HG02981 (cell line): ENCODE results near the gene KCNN4.
"Not testable (repeated sequence)": the region's sequence is repeated elsewhere in the genome, so short reads cannot be mapped to it uniquely, and the experiment has no call there.

Experiments used
- ATAC-seq: cut with Tn5 transposase; IDR thresholded peaks from one replicate; pipeline ENCODE4 v1.9.1; 2021; ENCODE audit warnings: mild to moderate bottlenecking, moderate library complexity; ENCODE audit not compliant: unreplicated experiment

Gene KCNN4

GRCh38 chr19:43775299-43775890 is 5.4 kb downstream of the KCNN4 start:
- ATAC-seq = no peak

- ATAC-seq = not testable (repeated sequence)
Observed at GRCh38 chr19:43774940-43775258, 5.9 kb downstream of the KCNN4 start.

- ATAC-seq = no peak
Observed at GRCh38 chr19:43774103-43774939, 6.5 kb downstream of the KCNN4 start.

- no peak for ATAC-seq
Observed at GRCh38 chr19:43773725-43774102, 7.1 kb downstream of the KCNN4 start.

GRCh38 chr19:43769256-43769655 is 11.5 kb downstream of the KCNN4 start:
- ATAC-seq = no peak

GRCh38 chr19:43768273-43769050 is 12.3 kb downstream of the KCNN4 start:
- no peak for ATAC-seq

GRCh38 chr19:43767818-43768217 is 13.0 kb downstream of the KCNN4 start:
- ATAC-seq = no peak

- ATAC-seq = no peak
Observed at GRCh38 chr19:43767316-43767715, 13.5 kb downstream of the KCNN4 start.

- no peak for ATAC-seq
Observed at GRCh38 chr19:43766755-43767043, 14.1 kb downstream of the KCNN4 start.

GRCh38 chr19:43765109-43765876 is 15.5 kb downstream of the KCNN4 start:
- ATAC-seq = peak; percentile 62

- ATAC-seq = not testable (repeated sequence)
Observed at GRCh38 chr19:43764684-43765083, 16.1 kb downstream of the KCNN4 start.

- no peak for ATAC-seq
Observed at GRCh38 chr19:43763473-43763939, 17.3 kb downstream of the KCNN4 start.

GRCh38 chr19:43762814-43763213 is 18.0 kb downstream of the KCNN4 start:
- no peak for ATAC-seq

GRCh38 chr19:43760941-43761340 is 19.8 kb downstream of the KCNN4 start:
- ATAC-seq = no peak

GRCh38 chr19:43759515-43759914 is 21.3 kb downstream of the KCNN4 start:
- ATAC-seq = no peak

GRCh38 chr19:43755256-43755801 is 25.4 kb downstream of the KCNN4 start:
- ATAC-seq = no peak

GRCh38 chr19:43754503-43755255 is 26.1 kb downstream of the KCNN4 start, which contains the start of gene SMG9:
TSS of gene SMG9 (minus strand) at chr19:43754962. CDS start at chr19:43750741, 4,221 bp downstream.
- peak; percentile 53 for ATAC-seq

GRCh38 chr19:43754253-43754502 is 26.6 kb downstream of the KCNN4 start:
- ATAC-seq = no peak

GRCh38 chr19:43752287-43752875 is 28.4 kb downstream of the KCNN4 start:
- no peak for ATAC-seq
